ENCODE data around the gene EPHB1.

EPHB1 gene

DNA sequence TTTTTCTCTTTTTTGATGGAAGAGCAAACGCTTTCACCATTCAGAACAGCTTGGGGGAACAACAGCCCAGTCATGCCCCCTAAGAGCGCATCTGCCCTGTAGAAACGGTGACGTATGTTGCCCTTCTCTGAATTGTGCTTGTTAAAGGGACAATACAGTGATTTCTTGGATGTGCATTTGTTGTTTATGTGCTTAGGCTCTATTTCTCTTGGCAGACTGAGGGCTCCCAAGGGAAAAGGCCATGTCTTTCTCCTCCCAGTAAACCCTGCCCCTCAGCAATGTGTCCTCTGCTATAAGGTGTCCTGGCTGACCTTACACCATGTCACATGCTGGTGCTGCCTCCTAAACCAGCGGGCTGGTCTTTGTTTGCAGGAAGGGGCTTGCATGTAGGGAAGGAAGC lies 346.1 kb downstream of the EPHB1 start:
- DNase-seq (ENCODE audit: low read depth, low spot score): no peak
- H3K9ac ChIP-seq (ENCODE audit: insufficient read length): no peak overlapping the region
- no peaks in the 10 kb centered on the region for H3K36me3 ChIP-seq (ENCODE audit: insufficient read depth, low read length)
- TF ChIP-seq POLR2AphosphoS5 (IDR thresholded peaks at IDR 0.05; ENCODE audit: borderline replicate concordance, low read depth, low read length): no peak
- TF ChIP-seq EZH2 (IDR thresholded peaks at IDR 0.05): no peak
- TF ChIP-seq FOXP2 (optimal IDR thresholded peaks at IDR 0.05; ENCODE audit: control extremely low read depth, extremely low read length, insufficient read depth): no peak
- no peak overlapping the region for H3K27ac ChIP-seq
- no peak overlapping the region for H3K4me3 ChIP-seq
- H3K9me3 ChIP-seq (ENCODE audit: low read depth, low read length): no peaks in the 10 kb centered on the region

DNA sequence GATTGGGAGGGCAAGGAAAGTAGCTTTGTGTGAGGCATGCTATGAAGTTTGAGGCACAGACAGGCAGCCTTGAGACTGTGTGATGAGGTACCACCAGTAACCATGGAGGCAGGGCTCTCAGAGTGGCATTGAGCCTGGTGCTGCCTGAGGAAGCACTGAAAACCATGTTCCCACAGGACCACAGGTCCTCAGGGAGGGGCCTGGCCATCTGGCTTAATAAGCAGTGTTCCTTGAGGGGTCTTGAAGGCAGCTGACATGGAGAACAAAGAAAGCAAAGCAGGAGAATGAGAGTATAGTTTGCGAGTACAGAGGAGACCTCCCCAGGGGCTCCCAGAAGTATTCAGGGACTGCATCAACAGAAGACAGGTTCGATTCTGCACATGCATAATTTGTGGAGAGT lies 346.6 kb downstream of the EPHB1 start:
- Histone ChIP-seq H3K27ac (no peak overlapping the region), H3K9me3 (ENCODE audit: low read depth, low read length) (no peaks in the 10 kb centered on the region), H3K36me3 (ENCODE audit: insufficient read depth, low read length) (no peaks in the 10 kb centered on the region), H3K4me3 (no peak overlapping the region), H3K9ac (ENCODE audit: insufficient read length) (no peak overlapping the region)
- DNase-seq (ENCODE audit: low read depth, low spot score): no peak
- TF ChIP-seq EZH2 (IDR thresholded peaks at IDR 0.05) (no peak), FOXP2 (optimal IDR thresholded peaks at IDR 0.05; ENCODE audit: control extremely low read depth, extremely low read length, insufficient read depth) (no peak)

DNA sequence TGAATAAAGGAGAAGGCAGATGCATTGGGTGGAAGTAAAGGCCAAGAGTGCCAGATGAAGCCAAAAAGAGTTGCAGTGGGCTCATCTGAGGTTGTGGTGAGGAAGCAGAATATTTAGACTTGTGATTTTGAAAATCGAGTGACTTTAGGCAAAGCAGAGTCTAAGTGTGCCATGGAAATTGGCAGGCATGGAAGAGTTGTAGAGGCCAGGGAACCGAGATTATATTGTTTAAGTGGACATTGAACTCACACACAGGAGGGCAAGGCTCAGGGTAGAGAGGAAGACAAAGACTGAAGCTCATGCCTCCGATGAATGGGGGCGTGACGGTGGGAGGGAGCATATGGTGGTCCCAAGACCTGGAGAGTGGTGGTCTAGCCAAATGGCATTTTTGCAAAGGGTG lies 347.5 kb downstream of the EPHB1 start:
- no peak overlapping the region for H3K4me3 ChIP-seq
- no peak for TF ChIP-seq FOXP2 (optimal IDR thresholded peaks at IDR 0.05; ENCODE audit: control extremely low read depth, extremely low read length, insufficient read depth)
- TF ChIP-seq EZH2 (IDR thresholded peaks at IDR 0.05): no peak
- no peak for TF ChIP-seq POLR2AphosphoS5 (IDR thresholded peaks at IDR 0.05; ENCODE audit: borderline replicate concordance, low read depth, low read length)
- H3K27ac ChIP-seq: no peak overlapping the region
- no peak for DNase-seq (ENCODE audit: low read depth, low spot score)
- H3K9me3 ChIP-seq (ENCODE audit: low read depth, low read length): no peaks in the 10 kb centered on the region
- no peak overlapping the region for H3K9ac ChIP-seq (ENCODE audit: insufficient read length)
- no peaks in the 10 kb centered on the region for H3K36me3 ChIP-seq (ENCODE audit: insufficient read depth, low read length)

DNA sequence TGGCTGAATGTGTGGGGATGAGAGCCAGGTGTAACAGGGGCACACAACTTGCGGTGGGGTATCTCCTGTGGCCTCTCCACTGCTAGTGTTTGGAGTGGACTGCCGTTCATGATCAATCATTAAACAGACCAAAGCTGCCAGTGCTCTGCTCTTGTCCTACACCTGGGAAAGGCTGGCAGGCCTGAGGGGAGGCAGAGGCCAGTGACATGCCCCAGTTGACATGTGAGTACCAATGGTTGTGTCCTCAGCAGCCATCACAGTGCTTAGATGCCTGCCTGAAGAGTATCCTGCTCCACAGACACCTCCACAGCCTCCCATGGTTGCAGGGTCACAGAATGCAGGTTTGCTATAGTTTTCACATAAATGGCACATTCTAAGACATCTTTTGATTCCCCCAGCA lies 348.4 kb downstream of the EPHB1 start:
- Histone ChIP-seq H3K9ac (ENCODE audit: insufficient read length) (no peak overlapping the region), H3K36me3 (ENCODE audit: insufficient read depth, low read length) (no peaks in the 10 kb centered on the region), H3K27ac (no peak overlapping the region), H3K4me3 (no peak overlapping the region), H3K9me3 (ENCODE audit: low read depth, low read length) (no peaks in the 10 kb centered on the region)
- no peak for DNase-seq (ENCODE audit: low read depth, low spot score)
- TF ChIP-seq EZH2 (IDR thresholded peaks at IDR 0.05) (no peak), FOXP2 (optimal IDR thresholded peaks at IDR 0.05; ENCODE audit: control extremely low read depth, extremely low read length, insufficient read depth) (no peak), POLR2AphosphoS5 (IDR thresholded peaks at IDR 0.05; ENCODE audit: borderline replicate concordance, low read depth, low read length) (no peak)

DNA sequence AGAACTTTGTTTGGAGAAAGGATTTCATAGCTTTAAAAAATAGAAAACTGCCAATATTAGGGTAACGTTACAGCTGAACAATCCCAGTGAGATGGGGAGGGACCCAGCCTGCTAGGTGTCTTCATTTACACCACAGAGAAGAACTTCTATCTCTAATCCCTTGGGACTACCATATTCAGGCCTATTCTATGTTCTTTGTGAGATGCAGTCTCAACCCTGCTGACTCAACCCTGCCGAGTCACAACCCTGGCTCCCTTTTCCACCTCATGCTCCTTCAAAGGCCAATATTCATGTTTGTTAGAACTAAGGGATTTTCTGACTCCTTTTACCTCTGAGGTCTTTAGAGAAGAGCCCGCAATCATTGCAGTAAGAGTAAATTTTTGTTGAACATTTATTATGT lies 350.5 kb downstream of the EPHB1 start:
- no peak for DNase-seq (ENCODE audit: low read depth, low spot score)
- TF ChIP-seq POLR2AphosphoS5 (IDR thresholded peaks at IDR 0.05; ENCODE audit: borderline replicate concordance, low read depth, low read length): no peak
- no peak for TF ChIP-seq EZH2 (IDR thresholded peaks at IDR 0.05)
- no peak for TF ChIP-seq FOXP2 (optimal IDR thresholded peaks at IDR 0.05; ENCODE audit: control extremely low read depth, extremely low read length, insufficient read depth)
- H3K9ac ChIP-seq (ENCODE audit: insufficient read length): no peak overlapping the region
- no peaks in the 10 kb centered on the region for H3K36me3 ChIP-seq (ENCODE audit: insufficient read depth, low read length)
- H3K4me3 ChIP-seq: no peak overlapping the region
- no peaks in the 10 kb centered on the region for H3K9me3 ChIP-seq (ENCODE audit: low read depth, low read length)
- H3K27ac ChIP-seq: no peak overlapping the region

DNA sequence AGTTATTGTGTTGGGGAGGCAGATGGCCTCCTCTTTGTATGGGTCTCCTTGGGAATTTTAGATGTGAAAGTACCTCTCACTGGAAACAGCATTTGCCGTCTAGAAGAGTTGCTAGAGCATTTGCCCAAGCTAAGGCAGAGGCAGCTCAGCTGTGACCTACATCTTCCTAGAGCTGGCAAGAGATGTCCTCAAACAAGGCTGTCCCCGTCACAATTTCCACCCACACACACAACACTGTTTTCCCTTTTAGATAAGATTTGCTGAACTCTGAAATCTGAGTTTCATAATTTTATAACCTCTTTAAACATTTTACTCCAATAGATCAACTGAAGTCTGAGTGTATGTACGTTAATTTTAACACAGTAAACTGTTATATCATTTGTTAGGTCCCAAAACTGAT lies 352.6 kb downstream of the EPHB1 start:
- Histone ChIP-seq H3K9me3 (ENCODE audit: low read depth, low read length) (no peaks in the 10 kb centered on the region), H3K27ac (no peak overlapping the region), H3K4me3 (no peak overlapping the region), H3K9ac (ENCODE audit: insufficient read length) (no peak overlapping the region), H3K36me3 (ENCODE audit: insufficient read depth, low read length) (no peaks in the 10 kb centered on the region)
- DNase-seq (ENCODE audit: low read depth, low spot score): no peak
- TF ChIP-seq EZH2 (IDR thresholded peaks at IDR 0.05) (no peak), FOXP2 (optimal IDR thresholded peaks at IDR 0.05; ENCODE audit: control extremely low read depth, extremely low read length, insufficient read depth) (no peak), POLR2AphosphoS5 (IDR thresholded peaks at IDR 0.05; ENCODE audit: borderline replicate concordance, low read depth, low read length) (no peak)

DNA sequence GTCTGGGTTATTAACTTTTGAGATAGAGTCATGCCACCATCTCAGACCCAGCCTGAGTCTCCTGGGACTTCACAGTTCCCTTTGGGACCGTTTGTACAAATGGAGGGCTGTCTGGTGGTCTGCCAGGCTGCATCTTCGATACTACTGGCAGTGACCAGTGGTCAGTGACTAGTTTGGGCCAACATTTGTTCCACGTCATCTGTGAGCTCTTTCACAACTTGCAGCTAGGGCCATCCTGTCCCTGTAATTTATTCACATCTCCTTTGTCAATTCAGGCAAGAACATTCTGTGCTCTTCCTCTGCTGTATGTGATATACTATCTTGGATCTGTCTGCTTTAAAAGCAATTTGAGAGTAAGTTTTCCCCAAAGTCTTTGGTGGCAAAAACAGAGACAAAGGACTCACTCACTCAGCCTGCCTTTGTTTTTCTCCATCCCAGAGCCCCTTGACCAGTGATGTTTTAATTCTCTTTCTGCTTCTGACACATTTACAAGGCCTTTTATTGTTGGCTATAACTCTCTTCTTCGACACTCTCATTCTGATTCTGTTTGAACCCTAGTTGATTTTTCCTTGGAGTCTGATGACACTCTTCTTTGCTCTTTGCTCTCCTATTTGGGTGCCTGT lies 353.4 kb downstream of the EPHB1 start:
- no peaks in the 10 kb centered on the region for H3K9me3 ChIP-seq (ENCODE audit: low read depth, low read length)
- TF ChIP-seq POLR2AphosphoS5 (IDR thresholded peaks at IDR 0.05; ENCODE audit: borderline replicate concordance, low read depth, low read length) (no peak), FOXP2 (optimal IDR thresholded peaks at IDR 0.05; ENCODE audit: control extremely low read depth, extremely low read length, insufficient read depth) (no peak), EZH2 (IDR thresholded peaks at IDR 0.05) (no peak)
- DNase-seq (ENCODE audit: low read depth, low spot score): no peak
- H3K36me3 ChIP-seq (ENCODE audit: insufficient read depth, low read length): no peaks in the 10 kb centered on the region
- H3K9ac ChIP-seq (ENCODE audit: insufficient read length): no peak overlapping the region
- H3K4me3 ChIP-seq: no peak overlapping the region
- H3K27ac ChIP-seq: no peak overlapping the region

DNA sequence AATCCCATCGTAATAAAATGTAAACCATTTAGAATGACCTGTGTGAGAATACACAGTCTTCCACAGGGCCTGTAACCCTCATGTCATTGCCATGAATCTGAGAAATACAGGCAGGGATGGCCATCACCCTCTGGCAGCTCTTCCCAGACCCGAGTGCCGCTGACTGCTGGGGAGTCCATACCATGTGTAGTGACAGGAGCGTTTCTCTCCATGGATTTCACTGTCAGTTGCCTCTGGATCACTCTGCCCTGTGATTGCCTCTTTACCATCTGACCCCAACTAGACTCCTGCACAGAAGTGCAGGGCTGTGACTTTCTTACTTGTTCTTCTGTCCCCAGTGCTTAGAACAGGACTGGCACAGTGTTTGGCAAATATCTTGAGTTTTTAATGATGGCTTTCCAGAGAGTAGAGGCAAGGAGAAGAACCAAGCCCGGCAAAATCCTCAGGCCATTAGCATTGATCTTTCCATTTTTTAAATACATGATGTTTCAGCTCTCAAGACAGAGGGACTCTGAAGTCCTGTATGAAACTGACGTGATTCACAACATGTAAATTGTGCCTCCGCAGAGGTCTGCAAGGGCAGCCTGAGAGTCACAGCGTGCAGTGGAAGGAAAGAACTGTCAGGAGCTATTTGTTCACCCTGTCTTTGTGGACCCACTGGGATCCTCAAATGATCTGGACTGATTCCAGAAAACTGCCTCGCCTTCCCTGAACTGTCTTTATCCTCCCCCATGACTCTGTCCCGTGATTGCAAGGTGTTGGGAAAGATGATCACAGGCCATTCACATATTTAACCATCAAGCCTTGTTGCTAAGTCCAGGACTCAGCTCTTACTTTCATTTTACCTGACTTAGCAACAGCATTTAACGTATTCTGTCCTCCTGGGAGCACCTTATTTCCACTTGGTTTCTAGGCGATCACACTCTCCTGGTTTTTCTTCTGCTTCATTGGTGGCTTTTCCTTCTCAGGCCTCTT lies 354.9 kb downstream of the EPHB1 start:
- H3K9me3 ChIP-seq (ENCODE audit: low read depth, low read length): no peaks in the 10 kb centered on the region
- no peak overlapping the region for H3K4me3 ChIP-seq
- no peak overlapping the region for H3K27ac ChIP-seq
- no peak for TF ChIP-seq EZH2 (IDR thresholded peaks at IDR 0.05)
- TF ChIP-seq POLR2AphosphoS5 (IDR thresholded peaks at IDR 0.05; ENCODE audit: borderline replicate concordance, low read depth, low read length): no peak
- TF ChIP-seq FOXP2 (optimal IDR thresholded peaks at IDR 0.05; ENCODE audit: control extremely low read depth, extremely low read length, insufficient read depth): no peak
- no peak for DNase-seq (ENCODE audit: low read depth, low spot score)
- no peaks in the 10 kb centered on the region for H3K36me3 ChIP-seq (ENCODE audit: insufficient read depth, low read length)
- no peak overlapping the region for H3K9ac ChIP-seq (ENCODE audit: insufficient read length)
